IPS-18a (cell line): ENCODE data around the gene ABCC2.
"Not testable (repeated sequence)": the region's sequence is repeated elsewhere in the genome, so short reads cannot be mapped to it uniquely, and the experiment has no call there.

Experiments
- H3K27ac ChIP-seq: one replicate; pipeline ENCODE4 v1.5.1; 2013; ENCODE audit warnings: low read length
- H3K27me3 ChIP-seq: one replicate; pipeline ENCODE4 v1.6.1; 2013; ENCODE audit warnings: mild to moderate bottlenecking, low read length; ENCODE audit not compliant: control insufficient read depth, insufficient read depth
- H3K36me3 ChIP-seq: one replicate; pipeline ENCODE4 v1.6.1; 2013; ENCODE audit warnings: low read depth, low read length; ENCODE audit not compliant: control insufficient read depth
- H3K4me1 ChIP-seq: one replicate; pipeline ENCODE4 v1.6.1; 2013; ENCODE audit warnings: low read depth, low read length; ENCODE audit not compliant: control insufficient read depth
- H3K4me3 ChIP-seq: one replicate; pipeline ENCODE4 v1.5.1; 2013; ENCODE audit warnings: low read length
- H3K9ac ChIP-seq: one replicate; pipeline ENCODE4 v1.6.1; 2013; ENCODE audit warnings: mild to moderate bottlenecking, low read length, moderate library complexity
- H3K9me3 ChIP-seq: one replicate; pipeline ENCODE4 v1.6.1; 2013; ENCODE audit warnings: low read depth, low read length; ENCODE audit not compliant: control insufficient read depth

ABCC2 gene

GRCh38 chr10:99782447-99783286, at the start of gene ABCC2:
Gene ABCC2 (plus strand): TSS chr10:99782640. CDS start chr10:99782845, 205 bp downstream.
- no peak within 1 kb of the TSS for H3K9ac ChIP-seq
- H3K27ac ChIP-seq, result no peak within 1 kb of the TSS
- no peaks in the 10 kb centered on the region for H3K4me1 ChIP-seq
- no peak within 1 kb of the TSS for H3K4me3 ChIP-seq
- no peaks in the 10 kb centered on the region for H3K36me3 ChIP-seq
- no peaks in the 10 kb centered on the region for H3K9me3 ChIP-seq
- H3K27me3 ChIP-seq, result no peaks in the 10 kb centered on the region

GRCh38 chr10:99733366-99733765, 49.1 kb upstream of the ABCC2 start:
- H3K36me3 ChIP-seq, result peaks cover 17% of the 10 kb centered on the region
- H3K9me3 ChIP-seq, result no peaks in the 10 kb centered on the region
- no peak overlapping the region for H3K9ac ChIP-seq
- H3K4me3 ChIP-seq, result no peak overlapping the region
- no peaks in the 10 kb centered on the region for H3K27me3 ChIP-seq
- H3K4me1 ChIP-seq, result no peaks in the 10 kb centered on the region
- no peak overlapping the region for H3K27ac ChIP-seq

- not testable (repeated sequence) for H3K27ac ChIP-seq, H3K9ac ChIP-seq
- peaks cover 17% of the 10 kb centered on the region for H3K36me3 ChIP-seq
These were observed 48.3 kb upstream of the ABCC2 start for GRCh38 chr10:99734111-99734510.

GRCh38 chr10:99740260-99740659, 42.2 kb upstream of the ABCC2 start:
- H3K9me3 ChIP-seq, result peaks cover 8% of the 10 kb centered on the region
- no peaks in the 10 kb centered on the region for H3K27me3 ChIP-seq
- no peaks in the 10 kb centered on the region for H3K4me1 ChIP-seq
- no peak overlapping the region for H3K9ac ChIP-seq
- peaks cover 72% of the 10 kb centered on the region for H3K36me3 ChIP-seq
- no peak overlapping the region for H3K27ac ChIP-seq
- no peak overlapping the region for H3K4me3 ChIP-seq

More at GRCh38 chr10:99734111-99734510, 48.3 kb upstream of the ABCC2 start:
- H3K27me3 ChIP-seq, H3K9me3 ChIP-seq, H3K4me1 ChIP-seq, H3K4me3 ChIP-seq: not testable (repeated sequence)

- Histone ChIP-seq H3K27me3 (no peaks in the 10 kb centered on the region), H3K9ac (no peak overlapping the region), H3K4me1 (no peaks in the 10 kb centered on the region), H3K27ac (no peak overlapping the region), H3K4me3 (no peak overlapping the region), H3K9me3 (peaks cover 8% of the 10 kb centered on the region), H3K36me3 (peaks cover 74% of the 10 kb centered on the region)
These were observed 41.4 kb upstream of the ABCC2 start for GRCh38 chr10:99740933-99741559.

GRCh38 chr10:99742254-99742653, 40.2 kb upstream of the ABCC2 start:
- H3K36me3 ChIP-seq, result peaks cover 68% of the 10 kb centered on the region
- H3K9ac ChIP-seq, result no peak overlapping the region
- H3K4me1 ChIP-seq, result no peaks in the 10 kb centered on the region
- H3K27me3 ChIP-seq, result no peaks in the 10 kb centered on the region
- peaks cover 8% of the 10 kb centered on the region for H3K9me3 ChIP-seq
- H3K27ac ChIP-seq, result no peak overlapping the region
- no peak overlapping the region for H3K4me3 ChIP-seq

GRCh38 chr10:99742701-99743100, 39.7 kb upstream of the ABCC2 start:
- H3K36me3 ChIP-seq, result peaks cover 68% of the 10 kb centered on the region
- H3K4me1 ChIP-seq, result no peaks in the 10 kb centered on the region
- H3K9me3 ChIP-seq, result peaks cover 8% of the 10 kb centered on the region
- no peak overlapping the region for H3K9ac ChIP-seq
- H3K27me3 ChIP-seq, result no peaks in the 10 kb centered on the region
- no peak overlapping the region for H3K4me3 ChIP-seq
- H3K27ac ChIP-seq, result no peak overlapping the region

GRCh38 chr10:99743841-99744240, 38.6 kb upstream of the ABCC2 start:
- H3K36me3 ChIP-seq, result peaks cover 79% of the 10 kb centered on the region
- no peaks in the 10 kb centered on the region for H3K4me1 ChIP-seq
- peaks cover 8% of the 10 kb centered on the region for H3K9me3 ChIP-seq
- H3K27me3 ChIP-seq, result no peaks in the 10 kb centered on the region
- no peak overlapping the region for H3K27ac ChIP-seq
- no peak overlapping the region for H3K9ac ChIP-seq
- H3K4me3 ChIP-seq, result no peak overlapping the region

- H3K27me3 ChIP-seq, H3K9me3 ChIP-seq, H3K9ac ChIP-seq, H3K4me1 ChIP-seq, H3K27ac ChIP-seq, H3K4me3 ChIP-seq: not testable (repeated sequence)
- peaks cover 80% of the 10 kb centered on the region for H3K36me3 ChIP-seq
These were observed 36.3 kb upstream of the ABCC2 start for GRCh38 chr10:99746166-99746565.

- Histone ChIP-seq H3K27me3 (no peaks in the 10 kb centered on the region), H3K9ac (no peak overlapping the region), H3K36me3 (peaks cover 58% of the 10 kb centered on the region), H3K9me3 (no peaks in the 10 kb centered on the region), H3K4me3 (no peak overlapping the region), H3K4me1 (no peaks in the 10 kb centered on the region), H3K27ac (no peak overlapping the region)
These were observed 33.5 kb upstream of the ABCC2 start for GRCh38 chr10:99748823-99749451.

- H3K4me3 ChIP-seq, result no peak overlapping the region
- peaks cover 57% of the 10 kb centered on the region for H3K36me3 ChIP-seq
- H3K4me1 ChIP-seq, result no peaks in the 10 kb centered on the region
- H3K9me3 ChIP-seq, result no peaks in the 10 kb centered on the region
- H3K27me3 ChIP-seq, result no peaks in the 10 kb centered on the region
- H3K27ac ChIP-seq, result no peak overlapping the region
- no peak overlapping the region for H3K9ac ChIP-seq
These were observed 31.8 kb upstream of the ABCC2 start for GRCh38 chr10:99750641-99751040.
